ENCODE data around the gene FRK. TPM values are rescaled to one million over a fixed set of nuclear protein-coding genes. Genes with fewer than 3 reads are reported as not detected.

Gene FRK, protein sequence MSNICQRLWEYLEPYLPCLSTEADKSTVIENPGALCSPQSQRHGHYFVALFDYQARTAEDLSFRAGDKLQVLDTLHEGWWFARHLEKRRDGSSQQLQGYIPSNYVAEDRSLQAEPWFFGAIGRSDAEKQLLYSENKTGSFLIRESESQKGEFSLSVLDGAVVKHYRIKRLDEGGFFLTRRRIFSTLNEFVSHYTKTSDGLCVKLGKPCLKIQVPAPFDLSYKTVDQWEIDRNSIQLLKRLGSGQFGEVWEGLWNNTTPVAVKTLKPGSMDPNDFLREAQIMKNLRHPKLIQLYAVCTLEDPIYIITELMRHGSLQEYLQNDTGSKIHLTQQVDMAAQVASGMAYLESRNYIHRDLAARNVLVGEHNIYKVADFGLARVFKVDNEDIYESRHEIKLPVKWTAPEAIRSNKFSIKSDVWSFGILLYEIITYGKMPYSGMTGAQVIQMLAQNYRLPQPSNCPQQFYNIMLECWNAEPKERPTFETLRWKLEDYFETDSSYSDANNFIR
- 15.3 and 16.9 TPM in 2 replicates for total RNA-seq
- polyA plus RNA-seq, result 2.5 and 2.7 TPM in 2 replicates

DNA sequence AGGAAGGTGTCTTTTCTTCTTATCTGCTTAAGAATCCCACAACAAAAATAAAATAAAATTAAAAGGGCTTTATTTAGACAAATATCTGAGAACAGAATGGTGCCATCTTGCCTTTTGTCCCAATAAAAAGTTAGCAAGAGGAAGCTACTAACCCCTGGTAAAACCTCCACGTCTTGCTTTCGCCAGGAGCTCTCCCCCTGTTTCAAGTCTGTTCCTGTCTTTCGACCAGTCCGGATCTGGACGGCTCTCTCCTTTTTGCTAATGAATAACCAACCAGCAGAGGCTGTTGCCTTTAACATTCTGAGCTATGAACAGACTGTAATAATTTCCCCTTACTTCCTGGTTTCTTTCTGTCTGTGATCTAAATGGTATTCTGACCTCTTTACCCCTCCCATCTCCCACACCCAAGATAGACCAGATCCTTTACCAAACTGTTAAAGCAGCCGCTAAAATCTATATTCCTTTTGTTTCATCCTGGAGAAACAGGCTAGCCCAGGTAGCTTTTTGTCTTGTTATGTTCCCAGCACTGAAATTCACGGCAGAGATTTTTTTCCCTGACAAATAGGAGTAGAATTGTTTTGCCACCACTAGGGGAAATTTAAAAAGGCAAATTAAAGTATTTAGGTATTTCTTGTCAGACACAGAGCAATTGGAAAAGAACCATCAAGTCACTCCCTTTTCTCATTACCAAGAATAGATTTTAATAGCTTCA is at the start of gene FRK:
Gene FRK (minus strand): TSS at position 320 of the 712 bp plus-strand sequence. CDS start 580 bp downstream, outside the sequence.
- Histone ChIP-seq H3K4me1 (ENCODE audit: insufficient read depth) (peaks cover 6% of the 10 kb centered on the region), H3K4me2 (peak within 1 kb of the TSS; percentile 62), H3K79me2 (peaks cover 35% of the 10 kb centered on the region), H3K27me3 (no peaks in the 10 kb centered on the region), H3K27ac (peak within 1 kb of the TSS; percentile 83), H3K36me3 (replicated peaks; ENCODE audit: insufficient read depth, low read depth) (no peaks in the 10 kb centered on the region), H3K9me2 (replicated peaks; ENCODE audit: insufficient read depth) (no peaks in the 10 kb centered on the region), H3K4me3 (peak within 1 kb of the TSS; percentile 34), H2AFZ (peak within 1 kb of the TSS; percentile 31), H4K20me1 (ENCODE audit: insufficient read depth, poor library complexity, severe bottlenecking) (no peaks in the 10 kb centered on the region), H3K9me3 (ENCODE audit: low read depth) (no peaks in the 10 kb centered on the region)
- WGBS (ENCODE audit: low lambda C conversion rate, missing lambda C conversion rate), result 35% methylated on average over 7 of the region's 7 CpGs
- peak; percentile 78 for DNase-seq (ENCODE audit: low spot score)
- no peak for TF ChIP-seq EZH2phosphoT487 (IDR thresholded peaks at IDR 0.05; ENCODE audit: low read depth, severe bottlenecking, unreplicated experiment)
- TF ChIP-seq, protein P1, sequence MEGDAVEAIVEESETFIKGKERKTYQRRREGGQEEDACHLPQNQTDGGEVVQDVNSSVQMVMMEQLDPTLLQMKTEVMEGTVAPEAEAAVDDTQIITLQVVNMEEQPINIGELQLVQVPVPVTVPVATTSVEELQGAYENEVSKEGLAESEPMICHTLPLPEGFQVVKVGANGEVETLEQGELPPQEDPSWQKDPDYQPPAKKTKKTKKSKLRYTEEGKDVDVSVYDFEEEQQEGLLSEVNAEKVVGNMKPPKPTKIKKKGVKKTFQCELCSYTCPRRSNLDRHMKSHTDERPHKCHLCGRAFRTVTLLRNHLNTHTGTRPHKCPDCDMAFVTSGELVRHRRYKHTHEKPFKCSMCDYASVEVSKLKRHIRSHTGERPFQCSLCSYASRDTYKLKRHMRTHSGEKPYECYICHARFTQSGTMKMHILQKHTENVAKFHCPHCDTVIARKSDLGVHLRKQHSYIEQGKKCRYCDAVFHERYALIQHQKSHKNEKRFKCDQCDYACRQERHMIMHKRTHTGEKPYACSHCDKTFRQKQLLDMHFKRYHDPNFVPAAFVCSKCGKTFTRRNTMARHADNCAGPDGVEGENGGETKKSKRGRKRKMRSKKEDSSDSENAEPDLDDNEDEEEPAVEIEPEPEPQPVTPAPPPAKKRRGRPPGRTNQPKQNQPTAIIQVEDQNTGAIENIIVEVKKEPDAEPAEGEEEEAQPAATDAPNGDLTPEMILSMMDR (IDR thresholded peaks at IDR 0.05; ENCODE audit: poor library complexity), result peak; percentile 47

DNA sequence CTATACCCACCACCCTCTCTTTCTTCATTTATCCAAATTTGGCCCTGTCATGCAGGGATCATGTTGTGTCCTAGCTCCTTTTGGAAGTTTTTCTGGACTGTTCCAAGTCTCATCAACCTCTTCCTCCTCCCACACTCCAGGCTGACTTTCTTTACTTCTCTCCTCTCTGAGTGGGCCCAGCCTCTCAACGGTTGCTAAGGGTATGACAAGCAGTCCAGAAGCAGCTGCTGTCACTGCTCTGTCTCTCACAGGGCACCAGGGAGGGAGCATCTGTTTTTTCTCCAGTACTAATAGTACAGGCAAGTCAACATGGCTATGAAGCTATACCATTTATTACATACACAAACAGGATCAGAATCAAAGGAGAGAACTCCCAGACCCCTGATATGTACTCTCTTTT is 48.1 kb upstream of the FRK start:
- TF ChIP-seq, protein P1 (IDR thresholded peaks at IDR 0.05; ENCODE audit: poor library complexity), result no peak
- TF ChIP-seq EZH2phosphoT487 (IDR thresholded peaks at IDR 0.05; ENCODE audit: low read depth, severe bottlenecking, unreplicated experiment) (no peak), EZH2 (IDR thresholded peaks at IDR 0.05; ENCODE audit: borderline replicate concordance) (no peak)
- Histone ChIP-seq H3K4me2 (no peak overlapping the region), H3K27ac (no peak overlapping the region), H3K4me1 (ENCODE audit: insufficient read depth) (peaks cover 30% of the 10 kb centered on the region), H3K27me3 (no peaks in the 10 kb centered on the region), H3K79me2 (peaks cover 19% of the 10 kb centered on the region), H3K9me3 (ENCODE audit: low read depth) (no peaks in the 10 kb centered on the region), H2AFZ (no peak overlapping the region), H3K4me3 (no peak overlapping the region), H4K20me1 (ENCODE audit: insufficient read depth, poor library complexity, severe bottlenecking) (no peaks in the 10 kb centered on the region), H3K36me3 (replicated peaks; ENCODE audit: insufficient read depth, low read depth) (no peaks in the 10 kb centered on the region), H3K9me2 (replicated peaks; ENCODE audit: insufficient read depth) (no peaks in the 10 kb centered on the region)
- 45% methylated on average over 1 of the region's 1 CpG for WGBS (ENCODE audit: low lambda C conversion rate, missing lambda C conversion rate)
- DNase-seq (ENCODE audit: low spot score), result no peak

DNA sequence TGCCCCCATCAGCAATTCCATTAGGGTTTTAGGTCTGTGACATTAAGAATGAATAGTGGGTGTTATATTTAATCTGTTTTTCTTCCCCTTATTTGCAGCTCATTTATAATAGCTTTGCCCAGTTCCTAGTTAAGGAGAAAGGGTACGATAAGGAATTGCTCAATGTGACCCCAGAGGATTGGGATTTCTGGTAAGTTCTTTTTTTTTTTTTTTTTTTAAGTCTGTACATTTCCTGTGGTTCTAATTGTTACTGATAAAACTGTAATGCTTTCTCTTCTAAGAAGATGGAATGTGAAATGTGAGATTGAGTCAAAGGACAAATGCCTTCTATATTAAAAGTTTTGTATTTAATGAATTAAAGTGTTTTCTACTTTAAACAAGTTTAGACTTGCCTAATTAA is 45.5 kb upstream of the FRK start:
- H4K20me1 ChIP-seq (ENCODE audit: insufficient read depth, poor library complexity, severe bottlenecking), result no peaks in the 10 kb centered on the region
- peaks cover 42% of the 10 kb centered on the region for H3K79me2 ChIP-seq
- 39% methylated on average over 1 of the region's 1 CpG for WGBS (ENCODE audit: low lambda C conversion rate, missing lambda C conversion rate)
- no peak overlapping the region for H3K27ac ChIP-seq
- H2AFZ ChIP-seq, result no peak overlapping the region
- peak overlapping the region; percentile 48 for H3K4me2 ChIP-seq
- H3K27me3 ChIP-seq, result no peaks in the 10 kb centered on the region
- no peak for DNase-seq (ENCODE audit: low spot score)
- no peaks in the 10 kb centered on the region for H3K9me3 ChIP-seq (ENCODE audit: low read depth)
- no peak overlapping the region for H3K4me3 ChIP-seq
- H3K36me3 ChIP-seq (replicated peaks; ENCODE audit: insufficient read depth, low read depth), result no peaks in the 10 kb centered on the region
- H3K9me2 ChIP-seq (replicated peaks; ENCODE audit: insufficient read depth), result no peaks in the 10 kb centered on the region
- H3K4me1 ChIP-seq (ENCODE audit: insufficient read depth), result peaks cover 48% of the 10 kb centered on the region
- TF ChIP-seq EZH2 (IDR thresholded peaks at IDR 0.05; ENCODE audit: borderline replicate concordance) (no peak), EZH2phosphoT487 (IDR thresholded peaks at IDR 0.05; ENCODE audit: low read depth, severe bottlenecking, unreplicated experiment) (no peak)
- TF ChIP-seq, protein P1 (IDR thresholded peaks at IDR 0.05; ENCODE audit: poor library complexity), result no peak
